ENCODE measurements around the gene VTI1A.

Gene VTI1A

DNA sequence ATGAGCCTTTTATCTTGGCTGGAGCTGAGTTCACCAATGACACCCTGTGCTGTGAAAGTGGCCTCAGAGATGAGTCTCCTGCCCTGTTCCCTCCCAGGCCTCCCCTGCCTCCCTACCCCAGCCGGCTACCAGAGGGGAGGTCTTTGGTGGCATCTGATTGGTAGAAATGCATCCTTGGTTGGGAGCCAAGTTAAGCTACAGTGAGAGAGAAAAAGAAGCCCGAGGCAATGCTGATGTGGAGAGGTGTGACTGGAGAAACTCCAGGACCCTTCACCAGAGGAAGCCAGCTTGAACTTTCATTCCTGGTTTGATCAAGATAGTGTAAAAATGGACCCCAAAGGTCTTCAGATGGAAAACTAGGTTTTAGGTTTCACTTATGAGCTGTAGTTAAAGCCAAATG, 311.9 kb downstream of the VTI1A start:
- no peak for DNase-seq (ENCODE audit: low spot score)

DNA sequence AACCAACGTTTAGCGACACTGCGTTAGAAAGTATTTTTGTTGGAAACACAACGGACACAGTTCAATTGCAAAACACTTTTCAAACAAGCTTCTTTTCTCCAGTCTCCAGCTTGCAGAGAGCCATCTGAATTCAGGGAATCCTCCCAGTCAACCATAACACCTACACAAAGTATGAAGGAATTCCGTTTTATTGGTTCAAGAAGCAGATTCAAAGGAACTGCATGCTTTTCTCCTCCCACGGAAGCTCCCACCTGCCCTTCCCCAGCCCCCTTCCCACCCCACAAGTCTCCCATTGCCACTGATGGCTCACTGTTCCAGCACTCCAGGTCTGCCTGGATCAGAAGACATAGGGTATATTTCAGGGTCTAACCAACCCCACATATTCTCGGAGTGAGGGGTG, 312.5 kb downstream of the VTI1A start:
- no peak for DNase-seq (ENCODE audit: low spot score)

DNA sequence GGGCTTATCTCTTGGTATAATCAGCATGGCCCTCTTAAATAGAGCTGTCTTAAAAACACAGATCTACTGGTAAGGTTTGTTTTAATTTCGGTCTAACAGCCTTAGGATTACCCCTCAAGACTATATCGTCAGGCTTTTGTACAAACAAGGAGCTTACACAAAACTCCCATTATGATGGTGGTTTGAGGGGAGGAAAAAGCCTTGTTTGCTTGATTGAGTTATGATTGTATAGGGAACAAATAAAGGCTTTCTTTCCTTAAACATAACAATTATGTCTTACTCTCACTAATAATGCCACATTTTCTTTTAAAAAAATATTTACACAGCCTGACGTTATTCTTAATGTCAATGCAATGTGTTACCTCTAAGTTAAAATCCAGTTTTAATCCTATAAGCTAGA, 314.2 kb downstream of the VTI1A start:
- DNase-seq (ENCODE audit: low spot score): no peak

GRCh38 chr10:112763916-112764520, 317.0 kb downstream of the VTI1A start:
- DNase-seq (ENCODE audit: low spot score): no peak

- no peak for DNase-seq (ENCODE audit: low spot score)
Observed at GRCh38 chr10:112765717-112766235, 318.8 kb downstream of the VTI1A start.

DNA sequence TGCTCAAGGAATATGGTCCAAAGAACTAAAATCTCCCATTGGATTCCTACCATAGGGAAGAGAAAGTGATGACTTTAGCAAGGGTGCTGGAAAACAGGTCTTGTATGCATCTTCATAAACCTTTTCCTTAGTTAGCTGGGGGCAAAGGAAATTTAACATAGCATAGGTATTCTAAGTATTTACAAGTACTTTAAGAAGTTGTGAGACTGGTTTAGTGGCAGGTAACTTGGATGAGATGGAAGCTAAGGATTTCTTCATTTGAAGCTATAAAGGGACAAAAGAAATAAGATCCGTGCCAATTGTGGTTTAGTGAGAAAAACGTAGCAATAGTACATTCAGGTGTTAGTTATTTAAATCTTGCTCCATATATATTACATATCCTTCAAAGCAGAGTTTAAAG, 319.6 kb downstream of the VTI1A start:
- no peak for DNase-seq (ENCODE audit: low spot score)

DNA sequence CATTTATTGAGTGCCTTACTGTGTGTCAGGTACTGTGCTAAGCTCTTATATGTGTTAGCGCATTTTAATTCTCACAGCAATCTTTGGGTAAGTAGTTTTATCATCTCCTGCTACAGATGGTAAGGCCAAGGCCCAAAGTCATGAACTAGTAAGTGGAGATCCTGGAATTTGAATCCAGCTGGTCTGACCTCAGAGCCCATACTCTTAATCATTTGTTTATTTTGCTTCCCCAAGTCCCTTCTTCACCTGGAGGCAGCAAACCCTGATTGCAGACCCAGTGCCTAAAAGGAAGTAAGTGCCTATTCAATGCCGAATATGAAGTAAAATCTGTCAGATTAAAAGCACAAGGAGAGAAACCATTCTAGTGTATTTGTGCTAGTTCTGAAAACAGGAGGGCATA, 320.1 kb downstream of the VTI1A start:
- no peak for DNase-seq (ENCODE audit: low spot score)

- DNase-seq (ENCODE audit: low spot score): no peak
Observed at GRCh38 chr10:112768121-112768520, 321.1 kb downstream of the VTI1A start.

- DNase-seq (ENCODE audit: low spot score): no peak
Observed at GRCh38 chr10:112769081-112769480, 322.1 kb downstream of the VTI1A start.

- DNase-seq (ENCODE audit: low spot score): no peak
Observed at GRCh38 chr10:112769611-112770370, 322.8 kb downstream of the VTI1A start.

GRCh38 chr10:112771733-112772132, 324.7 kb downstream of the VTI1A start:
- no peak for DNase-seq (ENCODE audit: low spot score)

DNA sequence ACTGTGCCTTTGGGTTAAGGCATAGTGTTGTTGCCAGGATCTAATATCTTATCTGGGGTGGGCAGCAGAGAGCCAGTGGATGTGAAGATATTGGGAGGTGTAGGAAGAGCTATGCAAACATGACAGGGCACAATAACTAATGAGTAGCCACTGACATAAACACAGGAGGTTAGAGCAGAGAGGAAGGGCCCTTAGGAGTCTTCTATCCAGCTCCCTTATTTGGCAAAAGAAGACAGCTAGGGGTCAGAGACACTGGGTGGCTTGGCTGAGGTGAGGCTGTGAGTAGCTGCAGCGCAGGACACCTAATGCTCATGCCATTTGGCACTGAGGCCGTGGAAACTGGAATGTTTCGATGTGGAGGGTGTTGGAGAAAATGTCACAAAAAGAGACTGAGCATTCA, 326.8 kb downstream of the VTI1A start:
- no peak for DNase-seq (ENCODE audit: low spot score)

DNA sequence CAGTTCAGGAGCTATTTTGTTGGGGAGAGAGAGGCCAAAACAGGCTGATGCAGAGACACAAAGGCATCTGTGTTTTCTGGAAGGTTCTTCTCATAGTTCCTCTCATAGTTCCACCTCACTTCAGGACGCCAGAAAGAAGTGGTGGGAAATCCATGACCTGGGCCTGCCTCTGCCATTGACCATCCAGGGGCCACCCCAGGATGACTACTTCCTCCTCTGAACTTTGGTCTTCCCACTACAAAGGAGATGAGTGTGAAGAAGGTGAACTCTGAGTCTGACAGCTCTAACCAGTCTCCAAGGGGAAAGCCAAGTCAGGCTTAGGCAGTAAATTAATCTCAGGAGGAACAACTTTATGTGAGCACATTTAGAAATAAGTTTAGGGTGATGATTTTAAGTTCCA, 327.2 kb downstream of the VTI1A start:
- DNase-seq (ENCODE audit: low spot score): no peak

DNA sequence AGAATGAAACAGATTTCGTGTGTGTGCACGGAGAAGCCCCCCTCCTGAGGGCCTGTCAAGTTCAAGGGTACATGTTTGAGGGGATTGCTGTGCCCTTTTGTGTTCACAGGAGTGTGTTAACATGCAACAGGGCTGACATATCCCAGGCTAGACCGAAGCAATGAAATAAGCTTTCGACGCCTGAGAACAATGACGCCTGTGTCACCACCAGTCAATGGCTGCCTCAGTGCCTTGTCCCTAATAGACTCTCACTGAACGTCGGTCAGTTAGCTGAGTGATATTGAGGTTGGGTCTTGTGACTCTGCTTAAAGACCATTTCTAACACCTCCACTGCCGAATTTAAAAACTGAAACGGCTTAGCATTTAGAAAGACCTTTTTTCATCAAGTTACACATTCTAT, 327.8 kb downstream of the VTI1A start:
- no peak for DNase-seq (ENCODE audit: low spot score)

GRCh38 chr10:112775381-112775780, 328.4 kb downstream of the VTI1A start:
- DNase-seq (ENCODE audit: low spot score): peak; percentile 30

GRCh38 chr10:112775892-112776674, 329.1 kb downstream of the VTI1A start:
- DNase-seq (ENCODE audit: low spot score): no peak

DNA sequence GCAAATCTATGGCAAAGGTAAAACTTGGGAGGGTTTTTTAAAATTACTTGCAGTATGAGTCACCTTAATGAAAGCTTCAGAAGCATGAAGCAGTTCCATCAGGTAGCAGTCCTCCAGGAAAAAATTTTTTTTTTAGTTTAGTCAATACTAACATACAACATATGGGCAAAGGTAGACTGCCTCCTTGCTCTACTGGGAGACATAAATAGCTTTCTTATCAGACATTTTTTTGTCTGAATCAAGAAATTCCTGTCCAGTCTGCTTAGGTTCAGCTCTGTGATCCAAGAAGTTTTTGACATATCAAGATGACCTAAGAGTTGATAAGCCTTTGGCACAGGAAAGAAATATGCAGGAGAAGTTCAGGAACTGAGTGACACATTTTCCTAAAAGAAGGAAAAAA, 331.6 kb downstream of the VTI1A start:
- DNase-seq (ENCODE audit: low spot score): no peak

GRCh38 chr10:112779025-112779770, 332.2 kb downstream of the VTI1A start:
- no peak for DNase-seq (ENCODE audit: low spot score)

- DNase-seq (ENCODE audit: low spot score): peak; percentile 33
Observed at GRCh38 chr10:112782200-112782907, 335.3 kb downstream of the VTI1A start.

DNA sequence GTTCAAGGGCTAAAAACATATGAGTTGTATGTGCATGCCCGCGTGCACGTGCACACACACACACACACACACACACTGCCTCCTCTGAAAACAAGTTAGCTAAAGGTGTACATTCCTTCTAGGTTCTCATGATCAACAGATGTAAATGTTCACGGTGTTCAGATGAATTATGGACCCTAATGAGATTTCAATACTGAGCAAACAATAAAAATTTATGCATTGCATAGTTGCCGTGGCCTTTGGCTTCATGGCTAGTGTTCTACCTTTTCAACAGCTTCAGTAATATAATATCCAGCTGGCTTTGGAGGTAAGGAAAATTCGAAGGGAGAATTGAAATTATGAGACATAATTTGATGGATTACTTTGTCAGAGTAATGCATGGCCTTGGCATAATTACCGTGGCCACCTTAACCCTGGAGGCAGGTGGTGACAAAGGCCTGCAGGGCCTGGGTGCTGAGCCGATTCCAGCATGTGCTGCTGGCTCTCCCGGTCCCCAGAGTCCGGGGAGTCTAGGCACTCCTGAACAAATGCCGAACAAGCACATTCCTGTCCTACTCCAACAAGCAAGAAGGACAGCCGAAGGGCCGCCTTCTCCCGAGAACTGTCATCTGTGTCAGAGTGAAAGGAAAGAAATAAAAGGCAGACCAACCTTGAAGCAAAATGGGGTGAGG, 336.5 kb downstream of the VTI1A start:
- DNase-seq (ENCODE audit: low spot score): peak; percentile 48

- DNase-seq (ENCODE audit: low spot score): no peak
Observed at GRCh38 chr10:112784022-112784461, 337.0 kb downstream of the VTI1A start.
